Stimulated activated CD4-positive, alpha-beta T cell treated with anti-CD3 and anti-CD28 coated beads, Interleukin-4, amount 100 ng/mL, for 4 hours (primary cell): ENCODE data around the gene SPATA1.

Experiments
- DNase-seq, 2 experiments: peaks; one replicate each; pipeline ENCODE4 v3.0.0-alpha.2; 2020

The SPATA1 gene

GRCh38 chr1:84598418-84598817, 92.2 kb downstream of the SPATA1 start:
- no peak for DNase-seq

DNA sequence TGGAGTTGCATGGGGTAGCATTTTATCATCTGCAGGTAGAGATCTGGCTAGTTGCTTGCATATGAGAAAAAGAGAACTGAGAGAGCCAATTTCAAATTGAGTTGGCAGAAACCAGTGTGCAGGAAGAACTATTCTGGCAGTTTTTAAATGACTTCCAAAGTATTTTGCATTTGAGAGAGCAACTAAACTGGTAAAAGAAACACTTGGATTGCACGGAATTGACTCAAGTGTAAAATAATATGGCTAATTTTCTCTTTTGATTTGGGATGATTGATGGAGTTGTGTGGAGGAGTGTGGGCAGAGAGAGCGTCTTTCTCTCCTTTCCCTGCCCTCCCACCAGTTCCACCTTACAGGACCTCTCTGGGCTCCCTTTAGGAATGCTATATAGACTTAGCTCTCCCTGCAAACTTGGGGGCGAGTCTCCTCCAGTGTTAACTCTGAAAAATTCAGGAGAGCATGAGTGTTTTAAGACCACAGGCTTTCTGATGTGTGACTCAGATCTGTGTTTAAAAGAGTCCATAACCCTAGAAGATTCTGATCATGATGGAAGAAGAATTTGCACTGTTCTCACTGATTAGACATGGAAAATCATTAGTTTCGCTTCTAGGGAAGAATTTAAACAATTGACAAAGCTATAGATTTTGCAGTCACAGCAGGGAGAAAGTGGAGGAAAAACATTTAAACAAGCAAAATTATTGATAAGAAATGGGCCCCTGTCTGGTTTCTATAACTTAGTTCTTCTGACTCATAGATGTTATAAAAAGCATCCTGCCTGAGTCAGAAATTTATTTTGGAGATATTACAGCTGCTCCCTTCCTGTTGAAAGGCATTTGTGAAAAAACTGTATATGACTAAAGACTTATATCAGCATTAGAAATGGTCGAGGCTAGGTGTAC, 92.9 kb downstream of the SPATA1 start:
- no peak for DNase-seq

DNA sequence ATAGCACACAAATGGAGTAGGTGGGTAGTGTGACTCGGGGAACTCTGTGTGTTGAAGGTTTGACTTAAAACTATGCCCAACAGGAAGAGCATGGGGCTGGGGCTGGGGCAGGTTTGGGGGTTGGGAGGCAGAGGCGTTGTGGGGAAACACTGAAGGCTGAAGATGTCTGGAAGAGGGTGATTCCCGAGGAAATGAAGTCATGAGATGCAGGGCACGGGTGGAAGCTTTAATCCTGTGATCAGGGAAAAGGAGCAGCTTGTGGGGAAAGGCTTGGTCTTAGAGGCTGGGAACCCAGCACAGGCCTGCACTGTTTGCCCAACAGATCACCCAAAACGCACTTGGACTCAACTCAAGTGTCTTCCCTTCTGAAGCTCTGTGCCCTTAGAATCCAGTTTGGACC, 94.6 kb downstream of the SPATA1 start:
- DNase-seq, result no peak

DNA sequence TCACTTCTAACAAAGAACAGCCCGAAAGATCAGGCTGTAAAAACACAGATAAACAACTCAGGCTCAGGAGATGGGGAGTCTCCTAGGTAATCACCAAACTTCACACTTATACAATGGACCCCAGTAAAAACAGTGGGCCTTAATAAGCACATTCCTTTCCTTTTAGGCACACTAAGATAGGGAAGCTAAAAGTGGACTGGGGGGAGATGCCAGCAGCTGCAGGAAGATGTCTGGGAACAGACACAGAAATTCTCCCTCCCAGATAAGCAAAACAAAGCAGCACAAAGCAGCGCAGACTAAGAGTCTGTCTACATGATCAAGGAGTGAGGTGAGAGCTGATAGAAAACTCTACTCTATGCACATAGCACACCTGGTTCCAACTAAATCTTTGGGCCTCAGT, 97.0 kb downstream of the SPATA1 start:
- no peak for DNase-seq

DNA sequence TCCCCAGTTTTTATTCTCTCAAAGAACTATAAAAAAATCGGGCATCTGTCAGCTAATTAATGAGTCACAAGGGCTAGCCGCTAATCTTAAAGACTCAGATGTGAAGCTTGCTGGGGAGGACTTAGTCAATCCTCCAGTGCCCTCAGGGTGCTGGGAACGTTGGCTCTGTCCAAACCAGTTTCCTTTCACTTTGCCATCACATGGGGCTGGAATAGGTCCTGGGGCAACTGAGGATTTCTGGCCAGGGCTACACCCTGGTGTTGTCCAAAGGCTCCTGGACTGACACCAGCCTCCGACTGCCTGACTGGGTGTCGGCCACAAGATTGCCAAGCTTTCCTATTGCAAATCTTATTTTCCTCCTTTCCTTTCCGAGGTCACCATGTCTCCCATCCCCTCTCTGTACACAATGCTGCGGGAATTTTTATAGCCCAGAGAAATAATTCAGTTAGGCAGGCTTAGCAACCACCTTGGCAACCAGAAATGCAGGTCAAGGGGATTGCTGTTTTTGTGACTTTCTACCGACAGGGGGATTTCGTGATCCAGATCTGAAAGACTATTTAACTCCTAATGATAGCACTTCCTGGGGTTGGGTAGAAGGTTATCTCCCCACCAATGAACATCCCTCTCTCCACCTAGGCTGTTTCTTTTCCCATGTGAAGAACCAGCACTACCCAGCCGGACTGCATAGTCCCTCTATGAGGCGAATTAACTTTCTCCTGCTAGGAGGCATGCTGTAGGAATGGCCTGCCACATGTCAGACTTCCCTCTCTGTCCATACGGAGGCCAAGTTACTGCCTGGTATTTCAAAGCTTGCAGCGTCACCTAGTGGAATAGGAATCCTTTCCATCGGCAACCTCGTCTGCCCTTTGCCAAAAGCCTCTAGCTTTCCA, 98.0 kb downstream of the SPATA1 start:
- DNase-seq, result no peak

DNA sequence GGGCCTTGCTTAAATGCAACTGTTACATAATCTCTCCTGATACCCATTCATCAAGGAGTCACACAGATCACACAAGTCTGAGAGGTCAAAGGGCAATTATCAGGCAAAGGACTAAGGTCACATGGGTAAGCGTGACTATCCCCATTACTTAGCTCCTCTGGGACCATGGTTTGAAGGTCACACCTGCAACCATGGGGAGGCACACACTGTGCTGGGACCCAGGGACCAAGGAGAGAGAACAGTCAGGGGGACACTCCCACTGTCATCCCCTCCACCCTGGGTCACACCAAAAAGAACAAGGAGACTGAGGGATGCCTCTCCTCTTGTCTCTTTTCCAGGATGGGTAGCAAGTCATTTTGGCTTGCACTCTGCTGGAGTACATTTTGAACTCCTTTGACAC, 99.0 kb downstream of the SPATA1 start:
- DNase-seq, result no peak

DNA sequence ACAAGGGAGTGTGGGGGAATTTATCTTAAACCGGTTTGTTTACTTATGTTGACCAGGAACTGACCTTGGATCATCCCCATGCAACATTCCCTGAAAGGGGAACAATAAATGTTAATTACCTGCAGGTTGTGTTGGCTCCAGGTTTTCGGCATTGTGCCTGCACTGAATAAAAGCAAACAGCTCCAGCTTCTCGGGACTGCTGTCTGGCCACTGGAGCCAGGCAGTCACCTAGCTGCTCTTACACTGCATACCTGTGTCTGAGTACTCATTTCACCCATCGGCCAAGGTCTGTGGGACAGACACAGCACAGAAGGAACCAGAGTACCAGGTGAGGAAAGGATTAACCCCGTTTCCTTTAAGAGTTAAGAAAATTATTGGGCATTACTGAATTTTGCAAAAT, 100.8 kb downstream of the SPATA1 start:
- no peak for DNase-seq

- DNase-seq, result no peak
These were observed 104.9 kb downstream of the SPATA1 start for GRCh38 chr1:84611091-84611490.

GRCh38 chr1:84611796-84612195, 105.6 kb downstream of the SPATA1 start:
- no peak for DNase-seq

DNA sequence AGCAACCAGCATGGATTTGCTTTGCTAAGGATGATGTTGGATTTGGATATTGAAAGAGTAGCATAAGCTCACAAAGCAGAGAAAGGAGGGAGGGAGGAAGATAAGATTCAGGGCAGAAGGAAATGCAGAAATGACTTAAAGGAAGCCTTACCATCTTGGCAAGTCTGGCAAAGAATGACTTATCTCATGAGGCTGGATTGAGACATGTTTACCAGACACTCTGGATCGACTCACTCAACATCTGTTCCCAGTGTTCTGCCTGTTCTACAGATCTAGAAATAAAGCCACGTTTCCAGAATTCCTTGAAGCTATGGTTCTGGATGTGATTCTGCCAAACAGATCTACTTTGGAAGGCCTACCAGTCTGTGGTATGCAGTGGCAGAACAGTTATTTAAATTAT, 106.8 kb downstream of the SPATA1 start:
- DNase-seq, result no peak

GRCh38 chr1:84613887-84614286, 107.7 kb downstream of the SPATA1 start:
- DNase-seq, result no peak

DNA sequence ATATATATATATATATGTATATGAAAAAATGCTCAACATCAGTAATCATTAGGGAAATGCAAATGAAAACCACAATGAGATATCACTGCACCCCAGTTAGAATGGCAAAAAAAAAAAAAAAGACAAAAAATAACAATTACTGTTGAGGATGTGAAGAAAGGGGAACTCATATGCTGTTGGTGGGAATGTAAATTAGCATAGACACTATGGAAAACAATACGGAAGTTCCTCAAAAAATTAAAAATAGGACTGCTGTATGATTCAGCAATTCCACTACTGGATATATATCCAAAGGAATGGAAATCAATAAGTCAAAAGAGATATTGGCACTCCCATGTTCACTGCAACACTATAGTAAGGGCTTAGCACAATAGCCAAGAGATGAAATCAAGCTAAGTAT, 109.6 kb downstream of the SPATA1 start:
- no peak for DNase-seq
